ENCODE results near the gene MAPK8.

- TF ChIP-seq CTCF (conservative IDR thresholded peaks at IDR 0.05; ENCODE audit: low read depth, low read length) (no peak), RAD21 (IDR thresholded peaks at IDR 0.05; ENCODE audit: low read length) (no peak), MAFK (IDR thresholded peaks at IDR 0.05; ENCODE audit: low read depth, low read length) (no peak), POLR2A (IDR thresholded peaks at IDR 0.05; ENCODE audit: low read depth, low read length) (no peak), USF2 (IDR thresholded peaks at IDR 0.05; ENCODE audit: low read depth, low read length) (no peak), ELK1 (IDR thresholded peaks at IDR 0.05; ENCODE audit: borderline replicate concordance, low read depth, low read length) (no peak), FOS (IDR thresholded peaks at IDR 0.05; ENCODE audit: low read depth, low read length) (no peak), NFE2L2 (IDR thresholded peaks at IDR 0.05; ENCODE audit: low read depth, low read length) (no peak), MXI1 (IDR thresholded peaks at IDR 0.05; ENCODE audit: borderline replicate concordance, low read depth, low read length) (no peak), CHD1 (IDR thresholded peaks at IDR 0.05; ENCODE audit: low read depth, low read length) (no peak)
Observed at GRCh38 chr10:48288661-48289060, 17.8 kb upstream of the MAPK8 start.

Measured in IMR-90 (cell line).